Ovary (tissue), 3 donors: ENCODE data around the gene HLA-DRA.

ENCODE experiments used
- CTCF ChIP-seq, 3 donors: fragments of 450-650 bp in 2 of 3; fragments of 200-600 bp in 1 of 3; IDR thresholded peaks; one replicate each; pipeline versions ENCODE4 v1.5.1 to v1.8.0; 2016 to 2022; ENCODE audit warnings: antibody characterized with exemption in 3 of 3, mild to moderate bottlenecking in 1 of 3
- POLR2A ChIP-seq: fragments of 450-650 bp; IDR thresholded peaks from one replicate; pipeline ENCODE4 v1.6.1; 2017; ENCODE audit warnings: antibody characterized with exemption, mild to moderate bottlenecking, moderate library complexity
- donor health status: DM: no; HTN: no; CAD: no.

DNA sequence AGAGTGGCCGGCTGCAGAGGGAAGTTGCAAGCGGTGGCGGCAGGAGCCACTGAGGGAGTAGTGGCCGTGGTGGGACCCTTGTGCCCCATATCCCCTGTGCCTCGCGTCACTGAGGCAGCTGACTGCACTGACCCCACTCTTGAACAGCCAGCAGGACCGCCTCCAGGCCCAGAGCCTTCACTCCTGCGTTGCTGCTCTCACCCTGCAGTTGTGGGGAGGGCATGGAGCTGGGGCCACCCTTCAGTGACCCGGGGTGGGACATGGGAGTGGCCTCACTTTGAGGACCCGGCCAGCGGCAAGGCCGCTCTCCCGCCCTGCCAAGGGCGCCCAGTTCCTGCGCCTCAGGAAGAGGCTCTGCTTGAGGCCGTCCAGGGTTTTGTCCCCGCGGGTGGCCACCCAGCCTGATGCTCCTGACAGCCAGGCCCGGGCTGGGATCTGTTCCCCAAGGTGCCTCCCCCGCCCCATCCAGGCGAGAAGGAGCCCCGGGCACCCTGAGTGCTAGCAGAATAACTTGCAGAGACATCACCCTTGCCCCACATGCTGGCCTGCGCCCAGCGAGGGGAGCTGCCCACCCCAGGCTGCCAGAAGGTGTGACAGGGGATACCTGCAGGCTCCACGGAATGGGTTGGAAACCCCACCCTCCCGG is 44.4 kb downstream of the HLA-DRA start:
- TF ChIP-seq CTCF (IDR thresholded peaks at IDR 0.05) (no peak), POLR2A (no peak)
